B cell (primary cell): Measurements from ENCODE around the gene PDZRN4.

Source experiments
- CTCF ChIP-seq: fragments of 200-600 bp; IDR thresholded peaks from one replicate; pipeline ENCODE4 v1.8.0; 2022; ENCODE audit warnings: antibody characterized with exemption, mild to moderate bottlenecking
- EZH2 ChIP-seq: IDR thresholded peaks from 2 replicates; pipeline ENCODE4 v1.6.1; 2012; ENCODE audit warnings: borderline replicate concordance, low read depth, mild to moderate bottlenecking, moderate library complexity, low read length; ENCODE audit not compliant: insufficient read depth, poor library complexity, severe bottlenecking

- TF ChIP-seq CTCF = no peak
- no peak for TF ChIP-seq EZH2
Measured at GRCh38 chr12:41496009-41496408, 307.9 kb downstream of the PDZRN4 start.
